SU-DHL-6 (cell line): ENCODE results near the gene CHIA.

Source experiments
- CTCF ChIP-seq: fragments of 200-600 bp; sonication (generic); IDR thresholded peaks from one replicate; pipeline ENCODE4 v1.5.1; 2017; ENCODE audit warnings: antibody characterized with exemption, mild to moderate bottlenecking, low read length, moderate library complexity; ENCODE audit not compliant: insufficient read depth, poor library complexity, severe bottlenecking
- EZH2phosphoT487 ChIP-seq: fragments of 200-600 bp; sonication (generic), shearing (Covaris generic); conservative IDR thresholded peaks from 2 replicates; pipeline ENCODE4 v1.6.1; 2018; ENCODE audit warnings: mild to moderate bottlenecking, antibody characterized with exemption, low read length, moderate library complexity, mixed read lengths

GRCh38 chr1:111290630-111291029, at the start of gene CHIA:
- no peak for TF ChIP-seq CTCF
- no peak for TF ChIP-seq EZH2phosphoT487
